ENCODE results near the gene CHID1.

DNA sequence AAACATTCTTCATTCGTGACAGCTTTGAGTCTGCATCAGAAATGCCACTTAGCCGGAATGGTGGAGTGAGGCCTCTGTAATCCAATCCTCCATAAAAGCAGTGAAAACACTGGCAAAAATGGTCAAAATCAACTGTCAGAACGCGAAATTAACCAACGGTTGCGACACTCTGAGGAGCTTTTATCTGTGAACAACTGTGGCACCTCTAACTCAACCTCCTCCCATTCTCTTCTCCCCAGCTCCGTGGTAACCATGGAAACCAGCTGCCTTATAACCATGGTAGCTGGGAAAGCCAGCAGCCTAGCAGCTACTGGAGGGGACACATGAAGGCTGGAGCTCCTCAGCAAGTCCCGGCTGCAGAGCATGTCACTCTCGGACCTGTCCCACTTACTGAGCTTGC, 35.4 kb upstream of the CHID1 start:
- TF ChIP-seq, protein P1, sequence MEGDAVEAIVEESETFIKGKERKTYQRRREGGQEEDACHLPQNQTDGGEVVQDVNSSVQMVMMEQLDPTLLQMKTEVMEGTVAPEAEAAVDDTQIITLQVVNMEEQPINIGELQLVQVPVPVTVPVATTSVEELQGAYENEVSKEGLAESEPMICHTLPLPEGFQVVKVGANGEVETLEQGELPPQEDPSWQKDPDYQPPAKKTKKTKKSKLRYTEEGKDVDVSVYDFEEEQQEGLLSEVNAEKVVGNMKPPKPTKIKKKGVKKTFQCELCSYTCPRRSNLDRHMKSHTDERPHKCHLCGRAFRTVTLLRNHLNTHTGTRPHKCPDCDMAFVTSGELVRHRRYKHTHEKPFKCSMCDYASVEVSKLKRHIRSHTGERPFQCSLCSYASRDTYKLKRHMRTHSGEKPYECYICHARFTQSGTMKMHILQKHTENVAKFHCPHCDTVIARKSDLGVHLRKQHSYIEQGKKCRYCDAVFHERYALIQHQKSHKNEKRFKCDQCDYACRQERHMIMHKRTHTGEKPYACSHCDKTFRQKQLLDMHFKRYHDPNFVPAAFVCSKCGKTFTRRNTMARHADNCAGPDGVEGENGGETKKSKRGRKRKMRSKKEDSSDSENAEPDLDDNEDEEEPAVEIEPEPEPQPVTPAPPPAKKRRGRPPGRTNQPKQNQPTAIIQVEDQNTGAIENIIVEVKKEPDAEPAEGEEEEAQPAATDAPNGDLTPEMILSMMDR (IDR thresholded peaks at IDR 0.05): no peak
- no peak for TF ChIP-seq POLR2A (IDR thresholded peaks at IDR 0.05)

Data from breast epithelium (tissue), 3 donors.